HFFc6 (cell line): ENCODE data around the gene SARNP. TPM values are rescaled to one million over a fixed set of nuclear protein-coding genes. Genes with fewer than 3 reads are reported as not detected.

Experiments
- DNase-seq: peaks from one replicate; pipeline ENCODE4 v3.0.0-alpha.2; 2018
- H3K27ac Mint-ChIP-seq: 2 replicates; pipeline ENCODE4 v1.8.0; 2020; ENCODE audit warnings: mild to moderate bottlenecking, mixed read lengths
- H3K27me3 Mint-ChIP-seq: 2 replicates; pipeline ENCODE4 v1.8.0; 2021; ENCODE audit warnings: mild to moderate bottlenecking, moderate library complexity, mixed read lengths; ENCODE audit not compliant: insufficient read depth
- H3K36me3 Mint-ChIP-seq: 2 replicates; pipeline ENCODE4 v1.8.0; 2021; ENCODE audit warnings: low read depth, mixed read lengths
- H3K4me1 Mint-ChIP-seq: 2 replicates; pipeline ENCODE4 v1.8.0; 2020; ENCODE audit warnings: low read depth, mixed read lengths
- H3K4me3 Mint-ChIP-seq: 2 replicates; pipeline ENCODE4 v1.8.0; 2020; ENCODE audit warnings: mild to moderate bottlenecking, moderate library complexity, mixed read lengths
- H3K9me3 Mint-ChIP-seq: 2 replicates; pipeline ENCODE4 v1.8.0; 2020; ENCODE audit warnings: mild to moderate bottlenecking, mixed read lengths
- CTCF ChIP-seq: fragments of 200-600 bp; sonication (generic); IDR thresholded peaks from 2 replicates; pipeline ENCODE4 v1.5.0; 2021; ENCODE audit warnings: antibody characterized with exemption, mild to moderate bottlenecking
- total RNA-seq, 6 experiments: library from RNA; stranded (reverse); fragmentation: NEBNext Ultra II Directional; extraction: Animal tissue kit (Norgen Biotek cat#: 25700); gene quantifications; 2 replicates in 1 of 6; 3 replicates in 5 of 6; pipeline ENCODE4 v1.2.3, GENCODE V29; 2021

The SARNP gene
- total RNA-seq, 6 experiments from 2014 or later: 68.9 to 85.5 (median 78.4) TPM

GRCh38 chr12:55795950-55796349, 21.6 kb downstream of the SARNP start:
- no peak for DNase-seq
- H3K27me3 Mint-ChIP-seq: no peaks in the 10 kb centered on the region; the same call in none of the 2 replicates
- H3K36me3 Mint-ChIP-seq: peaks cover 21% of the 10 kb centered on the region
- peak overlapping the region; percentile 21; the same call in 1 of the 2 replicates for H3K27ac Mint-ChIP-seq
- H3K9me3 Mint-ChIP-seq: no peaks in the 10 kb centered on the region
- no peak overlapping the region for H3K4me3 Mint-ChIP-seq
- no peak for TF ChIP-seq CTCF
- peaks cover 8% of the 10 kb centered on the region for H3K4me1 Mint-ChIP-seq

GRCh38 chr12:55789893-55790292, 27.6 kb downstream of the SARNP start:
- Mint-ChIP-seq H3K27me3 (no peaks in the 10 kb centered on the region; the same call in 1 of the 2 replicates), H3K4me3 (no peak overlapping the region), H3K4me1 (no peaks in the 10 kb centered on the region), H3K36me3 (peaks cover 26% of the 10 kb centered on the region), H3K27ac (no peak overlapping the region), H3K9me3 (no peaks in the 10 kb centered on the region)
- TF ChIP-seq CTCF: no peak
- DNase-seq: no peak

GRCh38 chr12:55789171-55789570, 28.4 kb downstream of the SARNP start:
- Mint-ChIP-seq H3K4me1 (no peaks in the 10 kb centered on the region), H3K4me3 (no peak overlapping the region), H3K9me3 (no peaks in the 10 kb centered on the region), H3K27ac (no peak overlapping the region), H3K36me3 (peaks cover 26% of the 10 kb centered on the region), H3K27me3 (no peaks in the 10 kb centered on the region; the same call in 1 of the 2 replicates)
- DNase-seq: no peak
- no peak for TF ChIP-seq CTCF

GRCh38 chr12:55788546-55788945, 29.0 kb downstream of the SARNP start:
- TF ChIP-seq CTCF: no peak
- H3K27ac Mint-ChIP-seq: no peak overlapping the region
- H3K9me3 Mint-ChIP-seq: no peaks in the 10 kb centered on the region
- no peak overlapping the region for H3K4me3 Mint-ChIP-seq
- H3K27me3 Mint-ChIP-seq: no peaks in the 10 kb centered on the region; the same call in 1 of the 2 replicates
- DNase-seq: no peak
- H3K4me1 Mint-ChIP-seq: no peaks in the 10 kb centered on the region
- H3K36me3 Mint-ChIP-seq: peaks cover 26% of the 10 kb centered on the region

- Mint-ChIP-seq H3K4me1 (peaks cover 25% of the 10 kb centered on the region), H3K9me3 (no peaks in the 10 kb centered on the region), H3K27ac (peak overlapping the region; percentile 75), H3K4me3 (0 out of 2 replicates have a peak overlapping the region, but pooled peaks have one; percentile 25), H3K27me3 (no peaks in the 10 kb centered on the region; the same call in 1 of the 2 replicates), H3K36me3 (peaks cover 19% of the 10 kb centered on the region)
- no peak for TF ChIP-seq CTCF
- peak; percentile 53 for DNase-seq
These were observed 36.8 kb downstream of the SARNP start for GRCh38 chr12:55780685-55781084.

- no peak overlapping the region for H3K27ac Mint-ChIP-seq
- no peak for DNase-seq
- H3K4me1 Mint-ChIP-seq: peaks cover 25% of the 10 kb centered on the region
- H3K9me3 Mint-ChIP-seq: no peaks in the 10 kb centered on the region
- H3K27me3 Mint-ChIP-seq: no peaks in the 10 kb centered on the region; the same call in 1 of the 2 replicates
- H3K4me3 Mint-ChIP-seq: no peak overlapping the region
- TF ChIP-seq CTCF: no peak
- H3K36me3 Mint-ChIP-seq: peaks cover 18% of the 10 kb centered on the region; the same call in 1 of the 2 replicates
These were observed 39.7 kb downstream of the SARNP start for GRCh38 chr12:55777856-55778255.
